Measurements from ENCODE around the gene SERPINF2.

SERPINF2 gene

GRCh38 chr17:1786708-1787107 is 44.0 kb downstream of the SERPINF2 start:
- peaks cover 50% of the 10 kb centered on the region for H3K36me3 ChIP-seq (ENCODE audit: insufficient read depth, low read length)
- no peak overlapping the region for H3K4me3 ChIP-seq (ENCODE audit: low read depth in 1 of 2, low read length in 2 of 2)
- peaks cover 7% of the 10 kb centered on the region; the same call in 1 of the 2 replicates for H3K79me2 ChIP-seq (ENCODE audit: insufficient read depth, low read length)
- DNase-seq (no peak), ATAC-seq (ENCODE audit: insufficient read depth, low read depth) (no peak)
- no peak for TF ChIP-seq EZH2 (IDR thresholded peaks at IDR 0.05; ENCODE audit: borderline replicate concordance, low read depth, low read length, severe bottlenecking)
- TF ChIP-seq CTCF (IDR thresholded peaks at IDR 0.05; ENCODE audit: borderline replicate concordance, extremely low read depth, low read length, poor library complexity, severe bottlenecking): no peak
- no peaks in the 10 kb centered on the region for H3K9me3 ChIP-seq (ENCODE audit: insufficient read depth, low read length, severe bottlenecking)
- H2AFZ ChIP-seq (ENCODE audit: low read depth, low read length): no peak overlapping the region
- no peak overlapping the region for H3K4me2 ChIP-seq (ENCODE audit: insufficient read depth, low read length)
- no peaks in the 10 kb centered on the region for H3K4me1 ChIP-seq (ENCODE audit: insufficient read depth, low read length)
- H3K9ac ChIP-seq (ENCODE audit: low read depth, low read length): no peak overlapping the region
- no peaks in the 10 kb centered on the region for H3K27me3 ChIP-seq (ENCODE audit: insufficient read depth, low read length, poor library complexity)
- H3K27ac ChIP-seq (ENCODE audit: low read length): no peak overlapping the region
- 0 out of 2 replicates have a peak, but pooled peaks cover 7% of the 10 kb centered on the region for H4K20me1 ChIP-seq (ENCODE audit: insufficient read depth, low read length)

- peaks cover 46% of the 10 kb centered on the region for H3K36me3 ChIP-seq (ENCODE audit: insufficient read depth, low read length)
- H3K9ac ChIP-seq (ENCODE audit: low read depth, low read length): no peak overlapping the region
- peaks cover 9% of the 10 kb centered on the region; the same call in 1 of the 2 replicates for H3K79me2 ChIP-seq (ENCODE audit: insufficient read depth, low read length)
- 0 out of 2 replicates have a peak, but pooled peaks cover 7% of the 10 kb centered on the region for H4K20me1 ChIP-seq (ENCODE audit: insufficient read depth, low read length)
- no peaks in the 10 kb centered on the region for H3K9me3 ChIP-seq (ENCODE audit: insufficient read depth, low read length, severe bottlenecking)
- no peaks in the 10 kb centered on the region for H3K27me3 ChIP-seq (ENCODE audit: insufficient read depth, low read length, poor library complexity)
- no peak overlapping the region for H3K4me2 ChIP-seq (ENCODE audit: insufficient read depth, low read length)
- H3K4me1 ChIP-seq (ENCODE audit: insufficient read depth, low read length): no peaks in the 10 kb centered on the region
- H3K4me3 ChIP-seq (ENCODE audit: low read depth in 1 of 2, low read length in 2 of 2): no peak overlapping the region
- no peak for TF ChIP-seq EZH2 (IDR thresholded peaks at IDR 0.05; ENCODE audit: borderline replicate concordance, low read depth, low read length, severe bottlenecking)
- H3K27ac ChIP-seq (ENCODE audit: low read length): no peak overlapping the region
- no peak overlapping the region for H2AFZ ChIP-seq (ENCODE audit: low read depth, low read length)
- ATAC-seq (ENCODE audit: insufficient read depth, low read depth): no peak
- no peak for DNase-seq
These were observed 44.7 kb downstream of the SERPINF2 start for GRCh38 chr17:1787301-1787902.

- DNase-seq (no peak), ATAC-seq (ENCODE audit: insufficient read depth, low read depth) (no peak)
- TF ChIP-seq CTCF (IDR thresholded peaks at IDR 0.05; ENCODE audit: borderline replicate concordance, extremely low read depth, low read length, poor library complexity, severe bottlenecking) (no peak), EZH2 (IDR thresholded peaks at IDR 0.05; ENCODE audit: borderline replicate concordance, low read depth, low read length, severe bottlenecking) (no peak)
- Histone ChIP-seq H3K27ac (ENCODE audit: low read length) (no peak overlapping the region), H3K9me3 (ENCODE audit: insufficient read depth, low read length, severe bottlenecking) (no peaks in the 10 kb centered on the region), H3K4me1 (ENCODE audit: insufficient read depth, low read length) (no peaks in the 10 kb centered on the region), H3K4me3 (ENCODE audit: low read depth in 1 of 2, low read length in 2 of 2) (no peak overlapping the region), H3K79me2 (ENCODE audit: insufficient read depth, low read length) (peaks cover 30% of the 10 kb centered on the region), H4K20me1 (ENCODE audit: insufficient read depth, low read length) (0 out of 2 replicates have a peak, but pooled peaks cover 5% of the 10 kb centered on the region), H3K4me2 (ENCODE audit: insufficient read depth, low read length) (no peak overlapping the region), H2AFZ (ENCODE audit: low read depth, low read length) (no peak overlapping the region), H3K27me3 (ENCODE audit: insufficient read depth, low read length, poor library complexity) (no peaks in the 10 kb centered on the region), H3K36me3 (ENCODE audit: insufficient read depth, low read length) (peaks cover 35% of the 10 kb centered on the region), H3K9ac (ENCODE audit: low read depth, low read length) (no peak overlapping the region)
These were observed 47.3 kb downstream of the SERPINF2 start for GRCh38 chr17:1789936-1790335.

- Histone ChIP-seq H3K9me3 (ENCODE audit: insufficient read depth, low read length, severe bottlenecking) (no peaks in the 10 kb centered on the region), H3K36me3 (ENCODE audit: insufficient read depth, low read length) (peaks cover 25% of the 10 kb centered on the region), H3K79me2 (ENCODE audit: insufficient read depth, low read length) (peaks cover 49% of the 10 kb centered on the region), H3K27ac (ENCODE audit: low read length) (no peak overlapping the region), H4K20me1 (ENCODE audit: insufficient read depth, low read length) (no peaks in the 10 kb centered on the region), H3K4me2 (ENCODE audit: insufficient read depth, low read length) (no peak overlapping the region), H3K4me1 (ENCODE audit: insufficient read depth, low read length) (no peaks in the 10 kb centered on the region), H3K4me3 (ENCODE audit: low read depth in 1 of 2, low read length in 2 of 2) (no peak overlapping the region), H3K9ac (ENCODE audit: low read depth, low read length) (no peak overlapping the region), H2AFZ (ENCODE audit: low read depth, low read length) (no peak overlapping the region), H3K27me3 (ENCODE audit: insufficient read depth, low read length, poor library complexity) (no peaks in the 10 kb centered on the region)
- no peak for TF ChIP-seq EZH2 (IDR thresholded peaks at IDR 0.05; ENCODE audit: borderline replicate concordance, low read depth, low read length, severe bottlenecking)
- no peak for DNase-seq
- ATAC-seq (ENCODE audit: insufficient read depth, low read depth): no peak
These were observed 50.1 kb downstream of the SERPINF2 start for GRCh38 chr17:1792495-1793446.

All from DND-41 (cell line).